Right atrium auricular region (tissue), 2 donors: ENCODE data around the gene AKAP17A. TPM values are rescaled to one million over a fixed set of nuclear protein-coding genes. Genes with fewer than 3 reads are reported as not detected.

Source experiments
- DNase-seq: peaks from one replicate; pipeline ENCODE4 v3.0.0-alpha.2; 2019; ENCODE audit warnings: low spot score
- H3K27ac ChIP-seq, 2 donors: fragments of 200-600 bp; sonication (generic); 1 replicate in 1 of 2; 2 replicates in 1 of 2; pipeline ENCODE4 v1.5.1; 2016 to 2019
- H3K27me3 ChIP-seq, 2 donors: fragments of 200-600 bp; sonication (generic); one replicate each; pipeline versions ENCODE4 v1.5.1 to v1.6.0; 2017 to 2019
- H3K36me3 ChIP-seq: fragments of 200-600 bp; sonication (generic); one replicate; pipeline ENCODE4 v1.5.1; 2016
- H3K4me1 ChIP-seq, 2 donors: fragments of 200-600 bp; sonication (generic); one replicate each; pipeline versions ENCODE4 v1.5.1 to v1.6.0; 2017 to 2019
- H3K4me3 ChIP-seq, 2 donors: fragments of 200-600 bp; sonication (generic); 1 replicate in 1 of 2; 2 replicates in 1 of 2; pipeline ENCODE4 v1.5.1; 2017 to 2019; ENCODE audit warnings: mild to moderate bottlenecking in 1 of 2, moderate library complexity in 1 of 2
- H3K9me3 ChIP-seq, 2 donors: fragments of 200-600 bp; sonication (generic); one replicate each; pipeline ENCODE4 v1.5.1; 2019
- CTCF ChIP-seq, 2 donors: fragments of 200-600 bp; sonication (generic); IDR thresholded peaks; one replicate each; pipeline ENCODE4 v1.5.1; 2019; ENCODE audit warnings: antibody characterized with exemption in 2 of 2
- total RNA-seq, 2 donors: library from RNA; depleted of rRNA; stranded (reverse); fragments of >200 nt; gene quantifications; one replicate each; pipeline ENCODE4 v1.1.0, GENCODE V29; 2016

AKAP17A gene
- total RNA-seq, 2 donors from 2014 or later = 16.0 to 19.3 TPM

GRCh38 chrX:1629244-1629643 lies 37.8 kb downstream of the AKAP17A start:
- DNase-seq = no peak
- TF ChIP-seq CTCF (IDR thresholded peaks at IDR 0.05) = no peak
- Histone ChIP-seq H3K36me3 (no peaks in the 10 kb centered on the region), H3K27me3 (no peaks in the 10 kb centered on the region), H3K9me3 (no peaks in the 10 kb centered on the region), H3K4me3 (no peak overlapping the region), H3K27ac (no peak overlapping the region), H3K4me1 (no peaks in the 10 kb centered on the region)

GRCh38 chrX:1646009-1646408 lies 54.6 kb downstream of the AKAP17A start:
- Histone ChIP-seq H3K36me3 (no peaks in the 10 kb centered on the region), H3K4me3 (no peak overlapping the region), H3K4me1 (no peaks in the 10 kb centered on the region), H3K9me3 (peaks cover 3 to 9% of the 10 kb centered on the region in 2 donors), H3K27ac (no peak overlapping the region), H3K27me3 (no peaks in the 10 kb centered on the region)
- no peak for TF ChIP-seq CTCF (IDR thresholded peaks at IDR 0.05)
- DNase-seq = no peak

- Histone ChIP-seq H3K36me3 (no peaks in the 10 kb centered on the region), H3K27ac (no peak overlapping the region), H3K4me3 (no peak overlapping the region), H3K9me3 (peaks cover 3 to 9% of the 10 kb centered on the region in 2 donors), H3K27me3 (no peaks in the 10 kb centered on the region), H3K4me1 (no peaks in the 10 kb centered on the region)
- TF ChIP-seq CTCF (IDR thresholded peaks at IDR 0.05) = no peak
- no peak for DNase-seq
Observed at GRCh38 chrX:1649621-1650020, 58.2 kb downstream of the AKAP17A start.

Other genes starting within 250 kb of the AKAP17A start
- 100 to 1,000 TPM; 109 to 157 TPM for gene SLC25A6, start 199.5 kb upstream of the AKAP17A start, total RNA-seq
- gene ASMTL, start 138.7 kb upstream of the AKAP17A start, total RNA-seq = 10 to 100 TPM; 20.1 to 31.9 TPM
- gene P2RY8, start 54.4 kb upstream of the AKAP17A start, total RNA-seq = 1 to 10 TPM in 1 of 2 donors, under 1 TPM in 1; 0.93 to 1.3 TPM
- not detected for gene ASMT, start 23.5 kb downstream of the AKAP17A start, total RNA-seq